Measurements from ENCODE around the gene RNF39. TPM values are rescaled to one million over a fixed set of nuclear protein-coding genes. Genes with fewer than 3 reads are reported as not detected.

RNF39 gene
- total and polyA plus RNA-seq, 2 of the 13 experiments (the other 11 are each of a cell fraction or from before 2014, with no cell fraction given), result 0.13 to 1.8 TPM

DNA sequence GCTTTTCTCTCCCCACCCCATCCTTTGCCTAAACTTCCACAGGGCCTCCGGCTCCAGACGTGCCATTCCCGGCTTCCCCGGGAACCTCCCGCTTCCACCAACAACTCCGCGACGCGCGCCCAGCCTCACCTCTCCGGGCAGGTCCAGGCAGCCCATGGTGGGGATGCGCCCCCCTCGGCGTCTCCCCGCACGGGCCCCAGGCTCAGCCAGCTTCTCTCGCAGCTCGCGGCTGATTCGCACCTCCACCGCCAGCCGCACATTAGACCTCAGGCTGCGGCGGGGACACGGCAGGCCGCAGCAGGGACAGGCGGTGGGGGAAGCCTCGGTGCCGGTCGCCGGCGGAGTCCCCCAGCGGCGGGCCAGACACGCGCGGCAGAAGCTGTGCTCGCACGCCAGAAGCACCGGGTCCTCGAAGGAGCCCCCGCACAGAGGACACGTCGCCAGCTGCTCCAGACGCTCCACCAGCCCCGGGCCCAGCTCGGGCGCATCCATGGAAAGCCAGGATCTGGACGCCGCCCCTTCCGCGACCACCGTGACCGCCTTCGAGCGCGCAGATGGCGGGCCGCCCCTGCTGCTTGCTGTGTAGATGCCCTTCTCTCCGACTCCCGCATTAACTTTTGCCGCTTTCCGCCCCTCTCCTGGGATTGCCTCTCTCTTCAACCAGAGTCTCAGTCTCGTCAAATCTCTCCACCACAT lies at the start of gene RNF39 (continued):
- no peak for TF ChIP-seq ZNF33A (CRISPR knock-in tag; IDR thresholded peaks at IDR 0.05; ENCODE audit: borderline replicate concordance)
- TF ChIP-seq SRF (IDR thresholded peaks at IDR 0.05; ENCODE audit: low read depth, low read length), result no peak
- no peak for TF ChIP-seq NR3C1 (CRISPR knock-in tag; IDR thresholded peaks at IDR 0.05)
- TF ChIP-seq ELF1 (CRISPR knock-in tag; IDR thresholded peaks at IDR 0.05), result no peak
- no peak for TF ChIP-seq SIX1 (CRISPR knock-in tag; IDR thresholded peaks at IDR 0.05; ENCODE audit: borderline replicate concordance)
- peak; percentile 34; the same call in 1 of the 2 replicates for TF ChIP-seq MYC (CRISPR knock-in tag; IDR thresholded peaks at IDR 0.05; ENCODE audit: borderline replicate concordance)
- TF ChIP-seq SNRNP70 (IDR thresholded peaks at IDR 0.05; ENCODE audit: low read depth, low read length), result no peak
- TF ChIP-seq ZNF777 (CRISPR knock-in tag; IDR thresholded peaks at IDR 0.05), result peak; percentile 87
- TF ChIP-seq ZNF768 (CRISPR knock-in tag; IDR thresholded peaks at IDR 0.05), result peak; percentile 32; the same call in 1 of the 2 replicates
- TF ChIP-seq TOPORS (CRISPR knock-in tag; IDR thresholded peaks at IDR 0.05), result no peak
- TF ChIP-seq, protein P1, sequence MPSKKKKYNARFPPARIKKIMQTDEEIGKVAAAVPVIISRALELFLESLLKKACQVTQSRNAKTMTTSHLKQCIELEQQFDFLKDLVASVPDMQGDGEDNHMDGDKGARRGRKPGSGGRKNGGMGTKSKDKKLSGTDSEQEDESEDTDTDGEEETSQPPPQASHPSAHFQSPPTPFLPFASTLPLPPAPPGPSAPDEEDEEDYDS (CRISPR knock-in tag; IDR thresholded peaks at IDR 0.05), result peak; percentile 87; the same call in 1 of the 2 replicates
- no peak for TF ChIP-seq PAX8 (CRISPR knock-in tag; IDR thresholded peaks at IDR 0.05; ENCODE audit: borderline replicate concordance)
- TF ChIP-seq, protein P2, sequence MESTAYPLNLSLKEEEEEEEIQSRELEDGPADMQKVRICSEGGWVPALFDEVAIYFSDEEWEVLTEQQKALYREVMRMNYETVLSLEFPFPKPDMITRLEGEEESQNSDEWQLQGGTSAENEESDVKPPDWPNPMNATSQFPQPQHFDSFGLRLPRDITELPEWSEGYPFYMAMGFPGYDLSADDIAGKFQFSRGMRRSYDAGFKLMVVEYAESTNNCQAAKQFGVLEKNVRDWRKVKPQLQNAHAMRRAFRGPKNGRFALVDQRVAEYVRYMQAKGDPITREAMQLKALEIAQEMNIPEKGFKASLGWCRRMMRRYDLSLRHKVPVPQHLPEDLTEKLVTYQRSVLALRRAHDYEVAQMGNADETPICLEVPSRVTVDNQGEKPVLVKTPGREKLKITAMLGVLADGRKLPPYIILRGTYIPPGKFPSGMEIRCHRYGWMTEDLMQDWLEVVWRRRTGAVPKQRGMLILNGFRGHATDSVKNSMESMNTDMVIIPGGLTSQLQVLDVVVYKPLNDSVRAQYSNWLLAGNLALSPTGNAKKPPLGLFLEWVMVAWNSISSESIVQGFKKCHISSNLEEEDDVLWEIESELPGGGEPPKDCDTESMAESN (CRISPR knock-in tag; conservative IDR thresholded peaks at IDR 0.05), result 0 out of 2 replicates have a peak, but pooled peaks have one; percentile 52
- TF ChIP-seq, protein P3, sequence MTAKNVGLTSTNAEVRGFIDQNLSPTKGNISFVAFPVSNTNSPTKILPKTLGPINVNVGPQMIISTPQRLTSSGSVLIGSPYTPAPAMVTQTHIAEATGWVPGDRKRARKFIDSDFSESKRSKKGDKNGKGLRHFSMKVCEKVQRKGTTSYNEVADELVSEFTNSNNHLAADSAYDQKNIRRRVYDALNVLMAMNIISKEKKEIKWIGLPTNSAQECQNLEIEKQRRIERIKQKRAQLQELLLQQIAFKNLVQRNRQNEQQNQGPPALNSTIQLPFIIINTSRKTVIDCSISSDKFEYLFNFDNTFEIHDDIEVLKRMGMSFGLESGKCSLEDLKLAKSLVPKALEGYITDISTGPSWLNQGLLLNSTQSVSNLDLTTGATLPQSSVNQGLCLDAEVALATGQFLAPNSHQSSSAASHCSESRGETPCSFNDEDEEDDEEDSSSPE (CRISPR knock-in tag; IDR thresholded peaks at IDR 0.05), result peak; percentile 15; the same call in 1 of the 2 replicates
- TF ChIP-seq ZNF670 (CRISPR knock-in tag; IDR thresholded peaks at IDR 0.05; ENCODE audit: borderline replicate concordance), result 0 out of 2 replicates have a peak, but pooled peaks have one; percentile 20
- TF ChIP-seq ZNF138 (CRISPR knock-in tag; IDR thresholded peaks at IDR 0.05; ENCODE audit: low read depth), result peak; percentile 88; the same call in 1 of the 2 replicates
- no peak for TF ChIP-seq NCOR1 (IDR thresholded peaks at IDR 0.05; ENCODE audit: borderline replicate concordance, low read length)
- TF ChIP-seq, protein P4, sequence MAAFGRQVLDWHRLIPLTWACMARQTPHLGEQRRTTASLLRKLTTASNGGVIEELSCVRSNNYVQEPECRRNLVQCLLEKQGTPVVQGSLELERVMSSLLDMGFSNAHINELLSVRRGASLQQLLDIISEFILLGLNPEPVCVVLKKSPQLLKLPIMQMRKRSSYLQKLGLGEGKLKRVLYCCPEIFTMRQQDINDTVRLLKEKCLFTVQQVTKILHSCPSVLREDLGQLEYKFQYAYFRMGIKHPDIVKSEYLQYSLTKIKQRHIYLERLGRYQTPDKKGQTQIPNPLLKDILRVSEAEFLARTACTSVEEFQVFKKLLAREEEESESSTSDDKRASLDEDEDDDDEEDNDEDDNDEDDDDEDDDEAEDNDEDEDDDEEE (CRISPR knock-in tag; IDR thresholded peaks at IDR 0.05), result no peak
- TF ChIP-seq, protein P5, sequence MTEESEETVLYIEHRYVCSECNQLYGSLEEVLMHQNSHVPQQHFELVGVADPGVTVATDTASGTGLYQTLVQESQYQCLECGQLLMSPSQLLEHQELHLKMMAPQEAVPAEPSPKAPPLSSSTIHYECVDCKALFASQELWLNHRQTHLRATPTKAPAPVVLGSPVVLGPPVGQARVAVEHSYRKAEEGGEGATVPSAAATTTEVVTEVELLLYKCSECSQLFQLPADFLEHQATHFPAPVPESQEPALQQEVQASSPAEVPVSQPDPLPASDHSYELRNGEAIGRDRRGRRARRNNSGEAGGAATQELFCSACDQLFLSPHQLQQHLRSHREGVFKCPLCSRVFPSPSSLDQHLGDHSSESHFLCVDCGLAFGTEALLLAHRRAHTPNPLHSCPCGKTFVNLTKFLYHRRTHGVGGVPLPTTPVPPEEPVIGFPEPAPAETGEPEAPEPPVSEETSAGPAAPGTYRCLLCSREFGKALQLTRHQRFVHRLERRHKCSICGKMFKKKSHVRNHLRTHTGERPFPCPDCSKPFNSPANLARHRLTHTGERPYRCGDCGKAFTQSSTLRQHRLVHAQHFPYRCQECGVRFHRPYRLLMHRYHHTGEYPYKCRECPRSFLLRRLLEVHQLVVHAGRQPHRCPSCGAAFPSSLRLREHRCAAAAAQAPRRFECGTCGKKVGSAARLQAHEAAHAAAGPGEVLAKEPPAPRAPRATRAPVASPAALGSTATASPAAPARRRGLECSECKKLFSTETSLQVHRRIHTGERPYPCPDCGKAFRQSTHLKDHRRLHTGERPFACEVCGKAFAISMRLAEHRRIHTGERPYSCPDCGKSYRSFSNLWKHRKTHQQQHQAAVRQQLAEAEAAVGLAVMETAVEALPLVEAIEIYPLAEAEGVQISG (CRISPR knock-in tag; IDR thresholded peaks at IDR 0.05), result peak; percentile 54; the same call in 1 of the 2 replicates
- TF ChIP-seq, protein P6, sequence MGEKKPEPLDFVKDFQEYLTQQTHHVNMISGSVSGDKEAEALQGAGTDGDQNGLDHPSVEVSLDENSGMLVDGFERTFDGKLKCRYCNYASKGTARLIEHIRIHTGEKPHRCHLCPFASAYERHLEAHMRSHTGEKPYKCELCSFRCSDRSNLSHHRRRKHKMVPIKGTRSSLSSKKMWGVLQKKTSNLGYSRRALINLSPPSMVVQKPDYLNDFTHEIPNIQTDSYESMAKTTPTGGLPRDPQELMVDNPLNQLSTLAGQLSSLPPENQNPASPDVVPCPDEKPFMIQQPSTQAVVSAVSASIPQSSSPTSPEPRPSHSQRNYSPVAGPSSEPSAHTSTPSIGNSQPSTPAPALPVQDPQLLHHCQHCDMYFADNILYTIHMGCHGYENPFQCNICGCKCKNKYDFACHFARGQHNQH (CRISPR knock-in tag; IDR thresholded peaks at IDR 0.05), result no peak
- TF ChIP-seq ZNF543 (CRISPR knock-in tag; IDR thresholded peaks at IDR 0.05), result peak; percentile 85; the same call in 1 of the 2 replicates

Data from HepG2 (cell line).